K562 (cell line): Measurements from ENCODE around the gene COPS6. TPM values are rescaled to one million over a fixed set of nuclear protein-coding genes. Genes with fewer than 3 reads are reported as not detected.

Source experiments
- ATF7 ChIP-seq: fragments of 450-650 bp; IDR thresholded peaks from 2 replicates; pipeline ENCODE4 v1.7.1; 2014; ENCODE audit warnings: mild to moderate bottlenecking, moderate library complexity
- CHD2 ChIP-seq: IDR thresholded peaks from 2 replicates; pipeline ENCODE4 v1.6.1; 2011; ENCODE audit warnings: low read depth, low read length
- DNMT1 ChIP-seq: fragments of 450-650 bp; IDR thresholded peaks from 2 replicates; pipeline ENCODE4 v1.6.1; 2016; ENCODE audit warnings: antibody characterized with exemption, mild to moderate bottlenecking
- ELK1 ChIP-seq: sonication (generic); formaldehyde crosslinking; IDR thresholded peaks from 2 replicates; pipeline ENCODE4 v1.8.1; 2022; ENCODE audit warnings: missing genetic modification reagents
- HOMEZ ChIP-seq: fragments of 250-450 bp; sonication (Bioruptor Pico); IDR thresholded peaks from 2 replicates; pipeline ENCODE4 v1.4.0; 2020; ENCODE audit warnings: mild to moderate bottlenecking, moderate library complexity
- HOXB6 ChIP-seq: fragments of 250-450 bp; sonication (Bioruptor Pico); IDR thresholded peaks from 2 replicates; pipeline ENCODE4 v1.5.1; 2022; ENCODE audit warnings: mild to moderate bottlenecking, borderline replicate concordance
- KLF13 ChIP-seq: fragments of 450-650 bp; IDR thresholded peaks from 2 replicates; pipeline ENCODE4 v1.6.1; 2016; ENCODE audit warnings: missing genetic modification characterization, low read depth, mild to moderate bottlenecking, missing compliant biosample characterization, moderate library complexity, borderline replicate concordance
- MITF ChIP-seq: IDR thresholded peaks from 2 replicates; pipeline ENCODE4 v1.6.1; 2014; ENCODE audit warnings: antibody characterized with exemption
- NCOA1 ChIP-seq: fragments of 450-650 bp; IDR thresholded peaks from 2 replicates; pipeline ENCODE4 v1.6.1; 2016; ENCODE audit warnings: low read depth
- NR1H2 ChIP-seq: sonication (generic); formaldehyde crosslinking; IDR thresholded peaks from 2 replicates; pipeline ENCODE4 v1.4.0; 2020; ENCODE audit warnings: mild to moderate bottlenecking, missing genetic modification reagents
- NR4A1 ChIP-seq, 2 experiments: fragments of 250-450 bp in 1 of 2; fragments of 450-650 bp in 1 of 2; sonication (Bioruptor Pico) in 1 of 2; IDR thresholded peaks; 2 replicates each; pipeline versions ENCODE4 v1.4.0 to v1.6.1; 2016 to 2020; ENCODE audit warnings: mild to moderate bottlenecking in 2 of 2, missing compliant biosample characterization in 1 of 2, missing genetic modification characterization in 1 of 2, moderate library complexity in 1 of 2
- NUFIP1 ChIP-seq: fragments of 450-650 bp; IDR thresholded peaks from 2 replicates; pipeline ENCODE4 v1.6.1; 2018; ENCODE audit not compliant: partially characterized antibody
- POLR2B ChIP-seq: fragments of 450-650 bp; IDR thresholded peaks from 2 replicates; pipeline ENCODE4 v1.6.1; 2018; ENCODE audit warnings: low read depth; ENCODE audit not compliant: partially characterized antibody
- POLR3A ChIP-seq: IDR thresholded peaks from 2 replicates; pipeline ENCODE4 v1.6.1; 2011; ENCODE audit warnings: borderline replicate concordance, mild to moderate bottlenecking, moderate library complexity; ENCODE audit not compliant: insufficient read length, insufficient read depth; ENCODE audit errors: extremely low read depth
- SIN3A ChIP-seq, 2 experiments: fragments of 150-350 bp in 1 of 2; IDR thresholded peaks; 2 replicates each; pipeline ENCODE4 v1.6.1; 2011 to 2016; ENCODE audit warnings: borderline replicate concordance in 2 of 2, low read depth in 2 of 2, low read length in 2 of 2, mild to moderate bottlenecking in 2 of 2, moderate library complexity in 2 of 2; ENCODE audit not compliant: control insufficient read depth in 1 of 2
- SMARCE1 ChIP-seq: fragments of 450-650 bp; IDR thresholded peaks from 2 replicates; pipeline ENCODE4 v1.7.1; 2016; ENCODE audit warnings: mild to moderate bottlenecking
- TCF7 ChIP-seq: sonication (generic); IDR thresholded peaks from 2 replicates; pipeline ENCODE4 v1.6.1; 2016; ENCODE audit warnings: antibody characterized with exemption, borderline replicate concordance
- TCF7L2 ChIP-seq: fragments of 150-350 bp; IDR thresholded peaks from 2 replicates; pipeline ENCODE4 v1.6.1; 2016; ENCODE audit warnings: low read depth, mild to moderate bottlenecking, low read length, moderate library complexity
- TGIF2 ChIP-seq: sonication (generic); formaldehyde crosslinking; IDR thresholded peaks from 2 replicates; pipeline ENCODE4 v1.8.1; 2022; ENCODE audit warnings: mild to moderate bottlenecking, missing genetic modification reagents, moderate library complexity
- USF2 ChIP-seq: sonication (generic); formaldehyde crosslinking; IDR thresholded peaks from 2 replicates; pipeline ENCODE4 v1.5.0; 2020; ENCODE audit warnings: missing genetic modification reagents
- ZNF253 ChIP-seq: fragments of 250-450 bp; sonication (Bioruptor Pico); conservative IDR thresholded peaks from 2 replicates; pipeline ENCODE4 v1.6.1; 2021; ENCODE audit warnings: mild to moderate bottlenecking
- ZNF561 ChIP-seq: fragments of 450-650 bp; formaldehyde crosslinking; conservative IDR thresholded peaks from 2 replicates; pipeline ENCODE4 v1.4.0; 2020; ENCODE audit warnings: mild to moderate bottlenecking, moderate library complexity
- ZNF644 ChIP-seq: fragments of 200-800 bp; sonication (Bioruptor generic); IDR thresholded peaks from 2 replicates; pipeline ENCODE4 v1.6.1; 2016; ENCODE audit warnings: low read depth, missing genetic modification characterization, missing compliant biosample characterization
- polyA plus RNA-seq, 8 experiments: library from polyadenylated mRNA; depleted of rRNA in 4 of 8; stranded (reverse) in 5 of 8; unstranded in 3 of 8; fragments of >200 nt; fragmentation: Nextera tagmentation in 2 of 8; fragmentation: Illumina TruSeq in 1 of 8; extraction: Ambion mirVana in 2 of 8; extraction: Trizol in 1 of 8; gene quantifications; 2 replicates each; pipeline versions ENCODE4 v1.2.1 to v1.2.3, GENCODE V29; 2011 to 2014; ENCODE audit warnings: inconsistent platforms in 1 of 8, missing spikeins in 1 of 8
- total RNA-seq, 7 experiments: library from RNA; depleted of rRNA in 6 of 7; stranded (reverse); fragments of >200 nt in 6 of 7; fragmentation: Illumina TruSeq in 2 of 7; extraction: Trizol in 2 of 7; gene quantifications; 2 replicates each; pipeline versions ENCODE4 v1.2.1 to v1.2.3, GENCODE V29; 2011 to 2021; ENCODE audit warnings: low replicate concordance in 1 of 7

Gene COPS6
- total and polyA plus RNA-seq, 9 of the 15 experiments (the other 6 are each of a cell fraction or from before 2014, with no cell fraction given), result 63.0 to 331 (median 168) TPM

GRCh38 chr7:100126931-100127865, 38.4 kb downstream of the COPS6 start, which contains the start of gene MBLAC1 (continued):
- no peak for TF ChIP-seq USF2 (CRISPR knock-in tag)
- TF ChIP-seq ZNF253 (CRISPR knock-in tag), result no peak
- no peak for TF ChIP-seq ZNF644 (tag)
- TF ChIP-seq POLR2B, result peak; percentile 91
- TF ChIP-seq KLF13 (tag), result no peak
- TF ChIP-seq TCF7L2, result peak; percentile 93
- no peak for TF ChIP-seq NR4A1 (CRISPR knock-in tag; IDR thresholded peaks at IDR 0.05)
- TF ChIP-seq NR4A1 (tag; IDR thresholded peaks at IDR 0.05), result 0 out of 2 replicates have a peak, but pooled peaks have one; percentile 5
- no peak for TF ChIP-seq ZNF561
- TF ChIP-seq SIN3A (IDR thresholded peaks at IDR 0.05; ENCODE audit: borderline replicate concordance in 2 of 2, control insufficient read depth in 1 of 2, low read depth in 2 of 2, low read length in 2 of 2), result peak in 1 of 2 experiments; percentile 79; a peak in 1 of 4 replicates
- TF ChIP-seq DNMT1, result no peak
- no peak for TF ChIP-seq POLR3A
- no peak for TF ChIP-seq MITF
- no peak for TF ChIP-seq TCF7
- no peak for TF ChIP-seq HOMEZ
- no peak; the same call in 1 of the 2 replicates for TF ChIP-seq CHD2
- TF ChIP-seq NCOA1, result no peak; the same call in 1 of the 2 replicates
- peak; percentile 21; the same call in 1 of the 2 replicates for TF ChIP-seq SMARCE1
- no peak for TF ChIP-seq NUFIP1
- TF ChIP-seq TGIF2 (CRISPR knock-in tag), result 0 out of 2 replicates have a peak, but pooled peaks have one; percentile 76
- no peak for TF ChIP-seq ELK1 (CRISPR knock-in tag)
- TF ChIP-seq ATF7, result peak; percentile 99
- TF ChIP-seq NR1H2 (CRISPR knock-in tag), result peak; percentile 98; the same call in 1 of the 2 replicates
- no peak for TF ChIP-seq HOXB6
